Lower leg skin (tissue), 3 donors: Measurements from ENCODE around the gene SDK2.

Experiments used
- CTCF ChIP-seq, 3 donors: fragments of 450-650 bp; IDR thresholded peaks; one replicate each; pipeline ENCODE4 v1.5.1; 2016; ENCODE audit warnings: antibody characterized with exemption in 3 of 3, mild to moderate bottlenecking in 3 of 3, moderate library complexity in 2 of 3
- POLR2A ChIP-seq, 2 donors: fragments of 450-650 bp; IDR thresholded peaks; one replicate each; pipeline ENCODE4 v1.6.1; 2016 to 2017; ENCODE audit warnings: antibody characterized with exemption in 2 of 2, mild to moderate bottlenecking in 1 of 2, moderate library complexity in 1 of 2

GRCh38 chr17:73604476-73604875 is 39.8 kb downstream of the SDK2 start:
- TF ChIP-seq CTCF (IDR thresholded peaks at IDR 0.05) (no peak), POLR2A (IDR thresholded peaks at IDR 0.05) (no peak)
